NB4 (cell line): ENCODE results near the gene CFAP46.

Source experiments
- CTCF ChIP-seq: IDR thresholded peaks from one replicate; pipeline ENCODE4 v1.5.1; 2012; ENCODE audit warnings: low read depth, low read length
- MAX ChIP-seq: IDR thresholded peaks from 2 replicates; pipeline ENCODE4 v1.6.1; 2011; ENCODE audit warnings: low read depth, low read length
- MYC ChIP-seq: IDR thresholded peaks from 2 replicates; pipeline ENCODE4 v1.6.1; 2011; ENCODE audit warnings: low read depth, low read length

GRCh38 chr10:132876993-132877431 lies 65.4 kb downstream of the CFAP46 start:
- TF ChIP-seq CTCF (no peak), MAX (no peak), MYC (no peak)
